DND-41 (cell line): ENCODE measurements around the gene NLGN1.

Experiments
- ATAC-seq: fragments of 200-7000 bp; cut with Tn5 transposase; 3 replicates; pipeline ENCODE4 v1.9.1; 2021; ENCODE audit warnings: low read depth; ENCODE audit not compliant: insufficient read depth
- DNase-seq: peaks from one replicate; pipeline ENCODE4 v3.0.0-alpha.2; 2020
- H2AFZ ChIP-seq: 2 replicates; pipeline ENCODE4 v1.6.0; 2012; ENCODE audit warnings: low read depth, low read length
- H3K27ac ChIP-seq: 2 replicates; pipeline ENCODE4 v1.5.1; 2012; ENCODE audit warnings: low read length, inconsistent platforms
- H3K27me3 ChIP-seq: fragments of 200-600 bp; sonication (generic); 2 replicates; pipeline ENCODE4 v1.6.0; 2012; ENCODE audit warnings: low read length, mild to moderate bottlenecking, inconsistent platforms; ENCODE audit not compliant: insufficient read depth, poor library complexity
- H3K36me3 ChIP-seq: 2 replicates; pipeline ENCODE4 v1.5.1; 2012; ENCODE audit warnings: low read length, inconsistent platforms; ENCODE audit not compliant: insufficient read depth
- H3K4me1 ChIP-seq: 2 replicates; pipeline ENCODE4 v1.5.1; 2012; ENCODE audit warnings: mild to moderate bottlenecking, low read length; ENCODE audit not compliant: insufficient read depth
- H3K4me2 ChIP-seq: 2 replicates; pipeline ENCODE4 v1.6.0; 2012; ENCODE audit warnings: mild to moderate bottlenecking, moderate library complexity, low read length, inconsistent platforms; ENCODE audit not compliant: insufficient read depth
- H3K4me3 ChIP-seq, 2 experiments: fragments of 200-600 bp in 1 of 2; shearing (Covaris generic) in 1 of 2; 2 replicates each; pipeline ENCODE4 v1.5.1; 2012 to 2016; ENCODE audit warnings: inconsistent platforms in 2 of 2, low read length in 2 of 2, mild to moderate bottlenecking in 2 of 2, low read depth in 1 of 2, moderate library complexity in 1 of 2
- H3K79me2 ChIP-seq: 2 replicates; pipeline ENCODE4 v1.6.0; 2012; ENCODE audit warnings: low read length, inconsistent platforms; ENCODE audit not compliant: insufficient read depth
- H3K9ac ChIP-seq: 2 replicates; pipeline ENCODE4 v1.6.0; 2012; ENCODE audit warnings: low read depth, mild to moderate bottlenecking, inconsistent platforms, low read length, moderate library complexity
- H3K9me3 ChIP-seq: 2 replicates; pipeline ENCODE4 v1.5.1; 2012; ENCODE audit warnings: low read length, moderate library complexity, mild to moderate bottlenecking, inconsistent platforms; ENCODE audit not compliant: insufficient read depth, severe bottlenecking
- H4K20me1 ChIP-seq: 2 replicates; pipeline ENCODE4 v1.6.0; 2012; ENCODE audit warnings: low read length; ENCODE audit not compliant: insufficient read depth
- EZH2 ChIP-seq: IDR thresholded peaks from 3 replicates; pipeline ENCODE4 v1.6.1; 2012; ENCODE audit warnings: borderline replicate concordance, low read depth, mild to moderate bottlenecking, moderate library complexity, low read length, inconsistent platforms; ENCODE audit not compliant: severe bottlenecking
- TF ChIP-seq, protein P1 (sequence below): IDR thresholded peaks from 2 replicates; pipeline ENCODE4 v1.5.1; 2012; ENCODE audit warnings: borderline replicate concordance, low read length, moderate library complexity, mild to moderate bottlenecking; ENCODE audit not compliant: poor library complexity, severe bottlenecking; ENCODE audit errors: extremely low read depth

Gene NLGN1

DNA sequence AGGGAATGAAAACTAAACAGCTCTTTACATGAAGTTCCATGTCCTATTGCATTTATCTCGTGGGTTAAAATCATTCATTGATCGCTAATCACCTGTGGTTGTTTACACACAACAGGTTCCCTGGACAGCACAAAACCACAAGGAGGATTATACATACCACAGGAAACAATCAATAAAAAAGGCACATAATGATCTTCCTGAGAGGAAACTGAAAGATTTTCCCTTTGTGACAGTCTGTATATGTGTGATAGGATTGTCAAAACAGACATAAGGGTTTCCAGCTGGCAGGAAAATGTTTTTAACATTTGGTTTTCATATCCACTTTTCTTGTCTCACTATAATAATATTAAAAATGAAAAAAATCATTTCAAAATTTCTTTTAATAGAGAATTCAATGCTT, 541.8 kb downstream of the NLGN1 start:
- Histone ChIP-seq H3K36me3 (no peaks in the 10 kb centered on the region), H3K27ac (no peak overlapping the region), H3K9ac (no peak overlapping the region), H3K4me2 (no peak overlapping the region), H3K4me3 (no peak overlapping the region), H3K79me2 (no peaks in the 10 kb centered on the region), H3K27me3 (no peaks in the 10 kb centered on the region), H2AFZ (no peak overlapping the region), H3K4me1 (no peaks in the 10 kb centered on the region), H4K20me1 (no peaks in the 10 kb centered on the region), H3K9me3 (no peaks in the 10 kb centered on the region)
- no peak for DNase-seq
- TF ChIP-seq EZH2 = no peak
- TF ChIP-seq, protein P1, sequence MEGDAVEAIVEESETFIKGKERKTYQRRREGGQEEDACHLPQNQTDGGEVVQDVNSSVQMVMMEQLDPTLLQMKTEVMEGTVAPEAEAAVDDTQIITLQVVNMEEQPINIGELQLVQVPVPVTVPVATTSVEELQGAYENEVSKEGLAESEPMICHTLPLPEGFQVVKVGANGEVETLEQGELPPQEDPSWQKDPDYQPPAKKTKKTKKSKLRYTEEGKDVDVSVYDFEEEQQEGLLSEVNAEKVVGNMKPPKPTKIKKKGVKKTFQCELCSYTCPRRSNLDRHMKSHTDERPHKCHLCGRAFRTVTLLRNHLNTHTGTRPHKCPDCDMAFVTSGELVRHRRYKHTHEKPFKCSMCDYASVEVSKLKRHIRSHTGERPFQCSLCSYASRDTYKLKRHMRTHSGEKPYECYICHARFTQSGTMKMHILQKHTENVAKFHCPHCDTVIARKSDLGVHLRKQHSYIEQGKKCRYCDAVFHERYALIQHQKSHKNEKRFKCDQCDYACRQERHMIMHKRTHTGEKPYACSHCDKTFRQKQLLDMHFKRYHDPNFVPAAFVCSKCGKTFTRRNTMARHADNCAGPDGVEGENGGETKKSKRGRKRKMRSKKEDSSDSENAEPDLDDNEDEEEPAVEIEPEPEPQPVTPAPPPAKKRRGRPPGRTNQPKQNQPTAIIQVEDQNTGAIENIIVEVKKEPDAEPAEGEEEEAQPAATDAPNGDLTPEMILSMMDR = no peak
- no peak for ATAC-seq

DNA sequence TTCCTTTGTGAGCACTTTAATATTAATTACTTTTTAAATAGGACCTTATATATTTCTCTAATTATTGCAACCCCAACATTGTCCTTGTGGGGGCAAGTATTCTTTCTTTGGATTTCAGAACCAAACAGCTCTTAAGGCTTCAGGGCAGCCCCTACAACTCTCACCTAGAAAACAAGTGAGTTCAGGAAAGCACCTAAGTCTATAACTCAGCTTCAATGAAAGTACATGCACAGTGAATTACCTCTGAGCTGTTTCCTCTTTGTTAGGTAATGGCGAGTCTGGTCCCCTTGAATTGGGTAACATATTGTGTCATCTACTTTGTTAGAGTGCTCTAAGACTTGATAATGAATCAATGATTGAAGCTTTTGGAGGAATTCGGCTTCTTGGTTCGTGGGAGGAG, 545.7 kb downstream of the NLGN1 start:
- Histone ChIP-seq H3K4me2 (no peak overlapping the region), H3K27ac (no peak overlapping the region), H3K4me1 (no peaks in the 10 kb centered on the region), H3K27me3 (no peaks in the 10 kb centered on the region), H4K20me1 (no peaks in the 10 kb centered on the region), H3K79me2 (no peaks in the 10 kb centered on the region), H2AFZ (no peak overlapping the region), H3K36me3 (no peaks in the 10 kb centered on the region), H3K9ac (no peak overlapping the region), H3K4me3 (no peak overlapping the region), H3K9me3 (no peaks in the 10 kb centered on the region)
- no peak for ATAC-seq
- TF ChIP-seq EZH2 = no peak
- TF ChIP-seq, protein P1 = no peak
- DNase-seq = no peak

DNA sequence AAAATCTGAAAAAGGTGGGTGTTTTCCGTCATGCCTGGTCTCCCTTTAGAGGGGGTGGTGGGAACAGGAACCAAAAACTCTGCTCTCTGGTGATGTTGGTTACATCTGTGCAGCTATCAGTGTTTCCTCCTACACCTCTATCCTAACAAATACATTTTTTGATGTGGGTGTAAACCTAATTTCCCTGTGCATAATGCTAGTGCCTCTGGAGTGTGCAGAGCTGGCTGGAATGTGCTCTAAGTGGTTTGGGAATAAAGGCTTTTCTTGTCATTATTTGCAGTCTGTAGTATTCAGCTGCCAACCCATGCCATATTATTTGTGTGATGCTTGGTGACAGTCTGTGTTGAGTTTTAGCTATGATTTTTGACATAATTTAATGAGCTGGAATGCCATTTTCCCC, 547.6 kb downstream of the NLGN1 start:
- H3K79me2 ChIP-seq = no peaks in the 10 kb centered on the region
- DNase-seq = no peak
- no peaks in the 10 kb centered on the region for H3K9me3 ChIP-seq
- H3K4me1 ChIP-seq = no peaks in the 10 kb centered on the region
- H3K36me3 ChIP-seq = no peaks in the 10 kb centered on the region
- H3K27me3 ChIP-seq = no peaks in the 10 kb centered on the region
- TF ChIP-seq, protein P1 = no peak
- no peak for TF ChIP-seq EZH2
- no peak overlapping the region for H3K4me2 ChIP-seq
- no peak overlapping the region for H3K4me3 ChIP-seq
- H3K27ac ChIP-seq = no peak overlapping the region
- H2AFZ ChIP-seq = no peak overlapping the region
- no peak overlapping the region for H3K9ac ChIP-seq
- no peak for ATAC-seq
- no peaks in the 10 kb centered on the region for H4K20me1 ChIP-seq

DNA sequence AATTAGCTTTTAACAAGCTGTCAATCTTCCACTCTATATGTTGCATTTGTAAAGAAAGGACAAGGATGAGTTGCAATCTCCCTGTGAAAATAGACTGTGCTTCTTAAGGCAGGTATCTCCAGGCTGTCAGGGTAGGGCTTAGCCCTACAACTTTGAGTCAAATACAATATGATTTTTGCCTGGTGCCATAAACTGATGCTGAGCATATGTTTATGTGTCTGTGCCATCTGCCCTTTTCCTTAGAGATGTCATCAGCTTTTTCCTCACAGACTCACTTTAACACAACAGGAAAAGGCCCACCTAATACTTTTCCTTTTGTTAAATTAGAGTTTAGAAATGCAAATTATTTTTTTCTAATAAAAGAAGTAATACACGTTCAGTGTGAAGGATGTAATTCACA, 548.3 kb downstream of the NLGN1 start:
- H3K4me3 ChIP-seq = no peak overlapping the region
- no peaks in the 10 kb centered on the region for H3K4me1 ChIP-seq
- no peak overlapping the region for H2AFZ ChIP-seq
- TF ChIP-seq, protein P1 = no peak
- TF ChIP-seq EZH2 = no peak
- no peaks in the 10 kb centered on the region for H3K9me3 ChIP-seq
- no peak overlapping the region for H3K9ac ChIP-seq
- no peaks in the 10 kb centered on the region for H3K27me3 ChIP-seq
- no peaks in the 10 kb centered on the region for H3K79me2 ChIP-seq
- DNase-seq (no peak), ATAC-seq (no peak)
- H3K4me2 ChIP-seq = no peak overlapping the region
- H3K36me3 ChIP-seq = no peaks in the 10 kb centered on the region
- no peaks in the 10 kb centered on the region for H4K20me1 ChIP-seq
- no peak overlapping the region for H3K27ac ChIP-seq
